GM19351 (cell line): ENCODE results near the gene RAD50.
"Not testable (repeated sequence)": the region's sequence is repeated elsewhere in the genome, so short reads cannot be mapped to it uniquely, and the experiment has no call there.

Experiments
- ATAC-seq: cut with Tn5 transposase; IDR thresholded peaks from one replicate; pipeline ENCODE4 v1.9.1; 2021; ENCODE audit warnings: mild to moderate bottlenecking, moderate library complexity; ENCODE audit not compliant: unreplicated experiment

The RAD50 gene

DNA sequence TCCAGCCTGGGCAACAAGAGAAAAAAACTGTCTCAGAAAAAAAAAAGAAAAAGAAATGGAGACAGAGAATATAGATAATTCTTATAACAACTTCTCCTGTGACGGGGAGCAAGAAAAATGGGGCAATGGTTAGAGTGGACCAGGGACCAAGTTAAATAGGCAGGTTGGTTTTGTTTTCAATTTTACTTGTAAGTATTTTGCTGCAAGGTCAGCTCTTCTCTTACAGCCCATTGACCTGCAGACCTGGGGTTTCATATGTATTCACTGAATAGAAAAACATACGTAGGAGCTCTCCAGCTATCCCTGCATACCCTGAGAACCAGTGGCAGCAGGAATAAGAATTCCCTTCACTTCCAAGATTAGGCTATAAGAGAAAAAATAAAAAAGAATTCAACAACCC lies 72.0 kb downstream of the RAD50 start:
- no peak for ATAC-seq

DNA sequence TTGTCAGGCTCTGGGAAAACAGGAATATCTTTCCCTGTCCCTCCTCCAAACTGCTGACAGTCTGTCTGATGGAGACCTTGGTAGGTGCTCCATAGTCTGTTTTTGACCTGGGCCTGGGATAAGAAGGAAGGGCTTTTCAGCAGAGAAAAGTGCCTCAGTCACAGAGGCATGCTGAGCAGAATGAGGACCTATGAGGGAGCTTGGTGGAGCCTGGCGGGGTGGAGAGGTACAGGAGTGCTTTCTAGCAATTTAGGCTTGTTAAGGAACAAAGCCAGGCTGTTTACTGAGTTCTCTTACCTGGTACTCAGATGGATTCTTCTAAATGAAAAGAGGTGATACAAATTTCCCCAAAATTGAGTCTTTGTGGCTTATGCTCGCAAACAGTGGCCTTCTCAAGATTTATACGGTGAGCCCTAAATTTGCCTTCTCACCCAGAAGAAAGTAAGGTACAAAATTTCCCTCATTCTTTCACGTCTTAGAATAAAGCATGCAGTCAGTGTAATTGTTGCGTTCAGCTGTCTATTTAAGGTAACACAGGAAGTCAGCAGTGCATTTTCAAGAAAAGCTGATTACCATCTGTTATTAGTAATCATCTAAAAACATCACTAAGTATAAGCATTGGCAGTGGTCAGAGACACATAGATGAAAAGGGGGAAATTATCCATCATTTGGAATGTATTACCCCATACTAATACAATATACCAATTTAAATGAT lies 72.6 kb downstream of the RAD50 start:
- peak; percentile 78 for ATAC-seq

DNA sequence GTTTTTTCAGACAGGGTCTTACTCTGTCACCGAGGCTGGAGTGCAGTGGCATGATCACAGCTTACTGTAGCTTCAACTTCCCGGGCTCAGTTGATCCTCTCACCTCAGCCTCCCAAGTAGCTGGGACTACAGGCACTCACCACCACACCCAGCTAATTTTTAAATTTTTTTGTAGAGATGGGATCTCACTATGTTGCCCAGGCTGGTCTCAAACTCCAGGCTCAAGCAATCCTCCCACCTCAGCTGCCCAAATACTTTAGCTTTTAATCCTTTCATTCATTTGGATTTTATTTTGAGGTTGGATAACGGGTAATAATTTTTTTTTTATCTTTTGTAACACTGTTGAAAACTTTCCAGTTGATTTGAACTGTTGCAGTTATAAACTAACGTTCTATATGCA lies 76.8 kb downstream of the RAD50 start:
- not testable (repeated sequence) for ATAC-seq

DNA sequence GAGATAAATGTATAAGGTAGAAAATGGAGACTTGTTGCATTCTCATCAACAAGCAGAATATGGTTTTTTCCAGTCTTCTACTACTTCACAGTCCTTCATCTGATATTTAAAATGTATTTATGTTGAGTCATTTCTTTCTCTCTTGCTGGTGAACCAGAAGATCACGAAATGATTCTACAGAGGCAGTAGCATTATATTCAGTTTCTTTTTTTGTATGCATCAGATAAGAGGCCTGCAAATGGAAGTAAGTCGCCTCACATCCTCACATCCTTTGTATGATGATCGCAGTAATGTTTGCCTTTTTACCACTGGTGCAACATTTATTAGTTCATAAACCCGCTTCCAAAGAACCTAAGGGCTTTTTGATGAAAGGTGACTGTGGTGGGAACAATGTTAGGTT lies 79.1 kb downstream of the RAD50 start:
- peak; percentile 49 for ATAC-seq

DNA sequence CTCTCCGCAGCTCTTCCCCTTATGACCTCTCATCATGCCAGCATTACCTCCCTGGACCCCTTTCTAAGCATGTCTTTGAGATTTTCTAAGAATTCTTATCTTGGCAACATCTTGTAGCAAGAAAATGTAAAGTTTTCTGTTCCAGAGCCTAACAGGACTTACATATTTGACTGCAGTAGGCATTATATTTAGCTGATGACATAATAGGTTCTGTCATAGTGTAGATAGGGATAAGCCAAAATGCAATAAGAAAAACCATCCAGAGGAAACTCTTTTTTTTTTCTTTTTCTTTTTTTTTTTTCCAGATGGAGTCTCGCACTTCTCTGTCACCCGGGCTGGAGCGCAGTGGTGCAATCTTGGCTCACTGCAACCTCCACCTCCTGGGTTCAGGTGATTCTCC lies 80.5 kb downstream of the RAD50 start:
- ATAC-seq: no peak

DNA sequence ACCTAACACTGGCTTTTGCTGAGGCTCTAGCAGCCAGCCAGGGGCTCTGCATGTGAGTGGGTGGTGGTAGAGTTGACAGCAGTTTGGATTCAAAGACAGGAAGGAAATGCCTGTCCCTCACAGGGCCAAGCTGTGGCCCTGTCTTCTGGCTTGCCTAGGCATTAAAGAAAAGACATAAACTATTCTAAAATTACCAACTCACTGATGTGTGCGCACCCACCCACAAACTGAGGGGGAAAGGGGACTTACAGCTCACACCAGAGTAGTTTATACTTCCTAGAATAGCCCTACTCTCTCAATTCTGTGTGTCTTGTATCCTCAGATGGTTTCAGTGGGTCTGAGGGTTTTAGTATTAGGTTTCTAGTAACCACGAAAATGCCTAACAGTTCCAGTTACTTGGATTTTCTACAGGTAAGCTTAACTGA lies 82.9 kb downstream of the RAD50 start:
- ATAC-seq: peak; percentile 73

DNA sequence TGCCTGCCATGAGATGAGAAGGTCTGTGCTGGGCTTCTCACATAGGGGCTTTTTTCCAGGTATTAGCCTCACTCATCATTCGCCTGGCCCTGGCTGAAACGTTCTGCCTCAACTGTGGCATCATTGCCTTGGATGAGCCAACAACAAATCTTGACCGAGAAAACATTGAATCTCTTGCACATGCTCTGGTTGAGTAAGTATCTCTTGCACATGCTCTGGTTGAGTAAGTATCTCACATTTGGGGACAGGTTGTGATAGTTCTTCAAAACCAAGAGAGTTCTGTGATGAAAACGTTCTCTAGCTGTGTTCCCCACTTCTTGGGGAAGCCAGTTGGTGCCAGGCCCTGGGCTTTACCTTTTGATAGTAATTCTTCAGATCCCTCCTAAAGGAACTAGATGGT lies 83.8 kb downstream of the RAD50 start:
- ATAC-seq: peak; percentile 22

DNA sequence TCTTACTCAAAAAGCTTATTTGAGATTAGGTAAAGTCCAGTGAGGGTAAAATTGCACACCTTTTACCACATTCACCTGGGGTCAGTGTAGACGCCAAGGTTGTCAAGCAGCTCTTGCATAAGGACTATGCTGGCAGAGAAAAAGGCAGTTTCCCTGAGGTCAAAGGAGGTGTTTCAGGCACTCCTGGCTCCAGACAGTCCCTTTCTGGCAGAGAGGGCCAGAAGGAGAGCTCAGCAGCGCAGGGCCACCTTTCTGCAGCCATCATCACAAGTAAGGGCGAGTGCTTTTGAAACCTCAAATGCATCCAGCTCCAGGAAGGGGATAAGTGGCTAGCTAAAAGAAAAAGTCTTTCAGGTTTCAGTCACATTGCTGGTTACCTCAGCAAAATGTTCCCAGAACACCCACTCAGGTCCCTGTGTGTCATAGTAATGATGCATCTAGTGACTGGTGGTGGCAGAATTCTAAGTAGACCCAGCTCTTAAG lies 84.5 kb downstream of the RAD50 start:
- peak; percentile 42 for ATAC-seq

DNA sequence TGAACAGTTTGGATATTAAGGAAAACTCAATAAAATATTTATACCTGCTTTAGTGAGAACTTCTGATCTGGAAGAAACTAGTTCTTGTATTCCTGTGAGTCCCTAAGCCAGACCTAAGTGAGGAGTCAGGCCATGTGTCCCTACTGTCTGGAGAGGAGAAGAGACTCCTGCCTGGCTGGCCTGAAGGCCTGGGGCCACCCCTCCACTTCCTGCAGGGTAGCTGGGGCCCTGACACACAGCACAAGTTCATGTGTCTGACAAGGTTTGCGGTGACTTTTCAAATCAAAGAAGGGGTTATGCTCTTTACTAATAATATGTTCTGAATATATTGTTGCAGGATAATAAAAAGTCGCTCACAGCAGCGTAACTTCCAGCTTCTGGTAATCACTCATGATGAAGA lies 85.1 kb downstream of the RAD50 start:
- ATAC-seq: no peak

DNA sequence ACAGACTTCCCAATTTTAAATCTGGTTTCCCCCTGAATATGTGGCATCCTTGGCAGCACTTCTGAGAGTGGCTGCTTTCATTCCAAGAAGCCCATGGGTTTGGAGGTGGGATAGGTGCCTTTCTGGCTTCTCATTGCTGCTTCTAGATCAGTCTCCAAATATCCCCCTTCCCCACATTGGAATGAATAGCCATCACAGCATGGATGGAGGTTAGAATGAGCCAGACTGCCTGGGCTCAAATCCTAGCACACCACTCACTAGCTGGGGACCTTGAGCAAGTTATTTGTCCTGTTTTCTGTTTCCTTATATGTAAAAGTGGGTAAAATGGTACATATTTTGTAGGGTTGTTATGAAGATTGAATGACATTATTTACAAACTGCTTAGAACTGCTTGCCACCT lies 87.4 kb downstream of the RAD50 start:
- ATAC-seq: no peak

DNA sequence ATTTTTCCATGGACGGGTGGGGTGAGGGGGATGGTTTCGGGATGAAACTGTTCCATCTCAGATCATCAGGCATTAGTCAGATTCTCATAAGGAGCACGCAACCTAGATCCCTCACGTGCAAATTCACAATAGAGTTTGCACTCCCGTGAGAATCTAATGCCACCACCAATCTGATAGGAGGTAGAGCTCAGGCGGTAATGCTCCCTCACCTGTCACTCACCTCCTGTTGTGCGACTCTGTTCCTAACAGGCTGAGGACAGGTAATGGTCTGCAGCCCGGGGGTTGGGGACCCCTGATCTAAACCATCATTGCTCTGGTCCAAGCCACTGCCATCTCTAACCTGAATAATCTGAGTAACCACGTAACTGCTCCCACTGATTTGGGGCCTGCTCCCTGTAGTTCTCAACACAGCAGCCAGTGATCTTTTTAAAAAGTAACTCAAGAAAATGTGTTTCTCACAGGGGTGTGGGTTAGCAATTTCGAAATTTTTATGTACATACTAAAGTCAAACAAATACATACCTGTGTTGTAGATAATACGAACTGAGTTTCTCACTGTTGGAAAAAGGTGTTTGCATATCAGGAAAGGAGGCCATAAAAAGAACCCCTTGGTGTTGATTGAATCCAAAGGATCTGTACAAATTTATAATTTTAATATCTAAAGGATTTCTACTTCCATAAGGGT lies 89.9 kb downstream of the RAD50 start:
- no peak for ATAC-seq

DNA sequence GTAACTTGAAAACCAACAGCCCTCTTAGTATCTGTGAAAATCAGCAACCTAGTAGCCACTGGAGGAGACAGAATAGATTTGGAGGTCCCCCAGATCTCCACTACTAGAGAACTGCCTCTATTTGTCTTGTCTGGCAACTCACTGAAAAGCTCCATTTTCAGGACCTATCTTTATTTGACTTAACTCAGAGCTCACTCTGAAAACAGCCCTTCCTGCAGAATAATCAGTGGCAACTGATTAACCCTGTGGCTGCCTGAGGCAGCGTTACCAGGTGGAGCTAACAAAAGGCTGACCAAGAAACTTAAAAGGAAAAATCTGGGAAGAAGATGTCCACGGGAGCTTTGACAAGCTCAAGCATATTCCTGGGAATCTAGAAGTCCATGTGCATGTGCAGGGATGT lies 90.7 kb downstream of the RAD50 start:
- no peak for ATAC-seq

DNA sequence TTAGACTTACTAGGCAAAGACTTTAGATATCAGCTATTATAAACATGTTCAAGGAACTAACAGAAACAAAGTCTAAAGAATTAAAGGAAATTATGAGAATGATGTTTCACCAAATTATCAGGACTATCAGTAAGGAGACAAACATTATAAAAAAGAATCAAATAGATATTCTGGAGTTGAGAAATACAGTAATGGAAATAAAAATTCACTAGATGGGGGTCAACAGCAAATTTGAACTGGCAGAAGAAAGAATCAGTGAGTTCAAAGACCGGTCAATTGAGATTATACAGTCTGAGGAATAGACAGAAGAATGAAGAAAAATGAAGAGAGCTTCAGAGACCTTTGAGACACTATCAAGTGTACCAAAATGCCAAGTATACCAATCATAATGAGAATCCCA lies 91.6 kb downstream of the RAD50 start:
- no peak for ATAC-seq

DNA sequence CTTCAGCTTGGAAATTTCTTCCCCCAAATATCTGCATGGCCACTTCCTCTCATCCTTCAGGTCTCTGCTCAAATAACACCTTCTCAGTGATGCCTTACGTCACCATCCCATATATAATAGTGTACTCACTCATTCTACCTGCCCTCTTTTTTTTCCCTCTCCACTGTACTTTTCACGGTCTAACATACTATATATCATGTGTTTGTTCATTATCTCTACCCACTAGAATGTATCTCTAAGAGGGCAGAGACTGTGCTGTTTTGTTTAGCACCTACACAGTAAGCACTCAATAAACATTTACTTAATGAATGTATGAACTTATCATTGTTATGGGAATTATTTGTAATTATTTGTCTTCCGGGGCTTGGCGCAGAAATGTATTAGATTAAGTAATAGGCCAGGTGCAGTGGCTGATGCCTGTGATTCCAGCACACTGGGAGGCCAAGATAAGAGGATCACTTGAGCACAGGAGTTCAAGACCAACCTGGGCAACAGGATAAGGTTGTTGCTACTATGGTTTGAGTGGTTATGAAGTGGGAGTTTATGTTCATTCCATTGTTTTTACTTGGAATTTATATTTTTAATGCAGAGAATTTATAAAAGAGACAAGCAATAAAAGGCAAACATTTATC lies 95.2 kb downstream of the RAD50 start:
- no peak for ATAC-seq

DNA sequence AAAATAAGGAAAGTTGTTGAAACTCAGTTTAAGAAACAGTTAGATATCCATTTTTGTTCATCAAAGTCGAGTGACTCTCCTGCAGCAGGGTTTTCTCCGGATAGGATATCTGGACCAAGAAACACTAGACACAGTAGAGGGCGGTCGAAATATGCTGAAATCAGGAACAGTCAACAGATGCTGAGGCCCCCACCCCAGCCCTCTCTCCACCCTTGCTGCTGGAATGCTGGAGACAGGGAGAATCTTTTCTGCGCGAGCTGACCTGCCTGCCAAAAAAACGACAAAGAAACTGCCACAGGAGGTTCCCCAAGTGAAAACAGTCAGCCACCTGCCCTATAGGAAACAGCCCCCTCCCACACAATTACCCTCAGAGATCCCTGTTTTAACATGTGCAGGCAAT lies 96.9 kb downstream of the RAD50 start:
- no peak for ATAC-seq

DNA sequence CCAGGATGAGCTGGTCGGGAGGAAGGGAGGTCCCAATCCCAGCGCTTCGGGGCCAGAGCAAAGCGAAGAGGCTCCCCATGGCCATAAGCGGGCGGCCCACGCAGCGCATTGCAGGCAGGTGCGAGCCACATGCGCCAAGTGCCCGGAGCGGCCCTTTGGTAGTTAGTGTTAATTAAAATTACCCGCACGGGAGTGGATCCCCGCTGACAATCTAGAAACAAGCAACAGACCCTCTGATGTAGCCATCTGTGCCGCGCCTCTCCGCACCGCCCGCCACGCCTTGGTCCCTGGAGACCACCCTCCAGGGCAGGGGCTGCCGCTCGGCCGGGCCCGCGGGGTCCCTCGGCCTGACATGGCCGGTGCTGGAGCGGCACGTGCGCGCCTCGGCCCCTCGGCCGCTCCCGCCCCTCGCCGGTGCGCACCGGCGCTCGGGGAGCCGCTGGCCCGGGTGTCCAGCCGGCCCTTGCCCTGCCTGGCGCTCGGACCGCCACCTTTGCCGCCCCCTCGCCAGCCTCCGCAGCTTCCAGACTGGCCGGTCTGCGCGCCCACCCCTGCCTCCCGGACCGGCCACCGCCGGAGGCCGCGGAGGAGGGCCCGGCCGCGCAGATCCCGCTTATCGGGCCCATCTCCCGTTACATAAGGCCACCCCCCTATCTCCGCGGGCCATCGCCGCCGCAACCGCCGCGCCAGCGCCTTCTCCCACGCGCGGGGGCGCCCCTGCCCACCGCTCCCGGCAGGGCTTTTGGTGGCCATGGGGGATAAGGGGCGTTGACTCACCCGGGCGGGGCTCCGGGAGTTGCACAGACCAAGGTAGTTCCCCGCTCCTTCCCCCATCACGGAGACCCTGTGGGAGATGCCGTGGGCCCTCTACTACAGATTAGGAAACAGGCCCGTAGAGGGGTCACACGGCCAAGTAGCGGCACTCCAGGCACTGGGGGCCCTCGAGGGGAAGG lies 99.3 kb downstream of the RAD50 start:
- ATAC-seq: no peak

DNA sequence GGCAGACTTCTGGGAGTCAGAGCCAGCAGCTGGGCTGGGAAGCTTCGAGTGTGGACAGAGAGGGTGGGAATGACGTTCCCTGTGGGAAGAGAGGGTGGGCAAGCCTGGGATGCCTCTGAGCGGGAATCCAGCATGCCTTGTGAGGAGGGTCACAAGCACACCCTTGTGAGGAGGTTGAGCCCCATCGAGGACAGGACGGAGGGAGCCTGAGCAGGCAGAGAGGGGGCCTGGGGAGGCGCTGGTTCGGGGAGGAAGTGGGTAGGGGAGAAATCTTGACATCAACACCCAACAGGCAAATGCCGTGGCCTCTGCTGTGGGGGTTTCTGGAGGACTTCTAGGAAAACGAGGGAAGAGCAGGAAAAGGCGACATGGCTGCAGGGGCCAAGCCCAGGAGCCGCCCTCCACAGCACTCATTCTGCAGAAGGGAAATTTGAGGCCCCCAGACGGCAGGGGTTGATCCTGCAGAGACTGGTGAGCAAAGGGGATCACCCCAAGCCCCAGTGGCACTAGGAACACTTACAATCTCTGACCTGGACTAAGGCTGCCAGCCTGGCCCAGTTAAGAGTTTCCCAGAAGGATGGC lies 100.1 kb downstream of the RAD50 start:
- no peak for ATAC-seq

DNA sequence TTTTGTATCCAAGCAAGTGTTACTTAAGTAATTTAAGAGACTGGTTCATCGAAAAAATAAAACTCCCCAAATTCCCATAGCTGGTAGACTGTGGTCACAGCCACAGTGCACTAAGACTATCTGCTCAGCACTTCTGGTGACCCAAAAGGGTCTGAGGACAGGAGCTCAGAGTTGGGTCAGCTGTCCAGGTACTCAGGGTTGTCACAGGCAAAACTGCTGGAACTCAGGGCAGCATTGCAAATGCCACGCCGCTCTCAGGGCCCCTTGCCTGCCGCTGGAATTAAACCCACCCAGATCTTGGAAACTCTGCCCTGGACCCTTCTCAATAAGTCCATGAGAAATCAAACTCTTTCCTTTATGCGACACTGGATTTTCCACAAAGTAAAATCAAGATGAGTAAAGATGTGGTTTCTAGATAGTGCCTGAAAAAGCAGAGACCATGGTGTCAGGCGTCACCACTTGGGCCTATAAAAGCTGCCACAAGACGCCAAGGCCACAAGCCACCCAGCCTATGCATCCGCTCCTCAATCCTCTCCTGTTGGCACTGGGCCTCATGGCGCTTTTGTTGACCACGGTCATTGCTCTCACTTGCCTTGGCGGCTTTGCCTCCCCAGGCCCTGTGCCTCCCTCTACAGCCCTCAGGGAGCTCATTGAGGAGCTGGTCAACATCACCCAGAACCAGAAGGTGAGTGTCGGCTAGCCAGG lies 101.1 kb downstream of the RAD50 start, which contains the start of gene IL13:
IL13 (plus strand) TSS at position 498 of the 705 bp plus-strand sequence; CDS start at position 512, 14 bp downstream.
- ATAC-seq: no peak

DNA sequence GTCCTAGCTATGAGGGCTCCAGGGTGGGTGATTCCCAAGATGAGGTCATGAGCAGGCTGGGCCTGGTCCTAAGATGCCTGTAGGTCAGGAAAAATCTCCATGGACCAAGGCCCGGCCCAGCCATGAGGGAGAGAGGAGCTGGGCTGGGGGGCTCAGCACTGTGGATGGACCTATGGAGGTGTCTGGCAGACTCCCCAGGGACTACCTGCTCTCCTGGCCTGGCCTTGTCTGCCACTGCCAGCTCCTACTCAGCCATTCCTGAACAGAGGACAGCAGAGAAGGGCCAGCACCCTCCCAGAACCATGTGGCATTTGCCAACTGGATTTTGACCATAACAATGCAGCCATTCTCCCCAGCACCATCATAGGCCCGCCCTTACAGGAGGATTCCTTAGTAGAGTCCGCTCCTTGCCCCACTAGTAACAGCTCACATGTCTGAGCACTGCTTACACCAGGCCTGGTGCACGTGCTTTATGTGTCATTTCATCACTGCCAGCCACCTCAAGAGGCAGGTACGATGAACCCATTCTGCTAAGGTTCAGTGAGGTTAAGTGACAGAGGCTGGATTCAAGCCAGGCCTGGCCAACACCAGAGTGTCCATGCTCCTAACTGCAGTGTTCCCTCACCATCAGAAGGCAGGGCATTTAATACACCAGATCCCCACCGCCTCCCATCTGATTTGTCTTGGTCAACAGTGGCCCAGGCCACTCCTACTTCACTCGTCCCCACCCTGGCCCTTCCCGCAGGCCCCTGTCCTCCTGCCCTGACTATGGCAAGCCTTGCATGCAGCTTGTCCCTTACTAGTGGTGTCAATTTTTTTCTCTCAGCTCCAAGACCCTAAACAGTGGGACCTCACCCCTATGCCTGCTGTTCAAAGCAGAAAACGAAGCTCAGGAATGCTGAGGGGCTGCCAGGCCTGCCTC lies 101.9 kb downstream of the RAD50 start:
- ATAC-seq: no peak
